AG04450 (cell line): ENCODE results near the gene ADO. TPM values are rescaled to one million over a fixed set of nuclear protein-coding genes. Genes with fewer than 3 reads are reported as not detected.

Experiments
- CTCF ChIA-PET: fragments of 300-600, 350-600 bp; formaldehyde crosslinking; extraction: SDS; loops from one replicate; lab custom pipeline; 2022; ENCODE audit warnings: antibody characterized with exemption, inconsistent platforms; lab: Charles Lee
- POLR2A ChIA-PET: fragments of 350-600 bp; formaldehyde crosslinking; extraction: SDS; loops from one replicate; lab custom pipeline; 2021; ENCODE audit warnings: antibody characterized with exemption, inconsistent platforms; lab: Yijun Ruan, JAX
- DNase-seq: peaks from one replicate; pipeline ENCODE4 v3.0.0-alpha.2; 2011; ENCODE audit warnings: low read depth, low spot score
- H3K27ac ChIP-seq: one replicate; pipeline ENCODE4 v1.5.1; 2012; ENCODE audit warnings: low read depth, low read length, control low read depth
- H3K27me3 ChIP-seq: one replicate; pipeline ENCODE4 v1.6.0; 2012; ENCODE audit warnings: low read length; ENCODE audit not compliant: control insufficient read depth, insufficient read depth
- H3K4me3 ChIP-seq: 2 replicates; pipeline ENCODE4 v1.5.1; 2011; ENCODE audit warnings: mild to moderate bottlenecking, low read depth, low read length, control low read depth
- H3K9me3 ChIP-seq: 2 replicates; pipeline ENCODE4 v1.5.1; 2012; ENCODE audit warnings: low read length; ENCODE audit not compliant: control insufficient read depth, insufficient read depth
- CTCF ChIP-seq: IDR thresholded peaks from 2 replicates; pipeline ENCODE4 v1.5.1; 2011; ENCODE audit warnings: low read depth, low read length, control low read depth, inconsistent platforms
- polyA plus RNA-seq: library from polyadenylated mRNA; depleted of rRNA; stranded (reverse); fragments of >200 nt; gene quantifications from 2 replicates; pipeline ENCODE4 v1.2.3, GENCODE V29; 2011

Gene ADO
- polyA plus RNA-seq, 1 experiment: 17.8 TPM

DNA sequence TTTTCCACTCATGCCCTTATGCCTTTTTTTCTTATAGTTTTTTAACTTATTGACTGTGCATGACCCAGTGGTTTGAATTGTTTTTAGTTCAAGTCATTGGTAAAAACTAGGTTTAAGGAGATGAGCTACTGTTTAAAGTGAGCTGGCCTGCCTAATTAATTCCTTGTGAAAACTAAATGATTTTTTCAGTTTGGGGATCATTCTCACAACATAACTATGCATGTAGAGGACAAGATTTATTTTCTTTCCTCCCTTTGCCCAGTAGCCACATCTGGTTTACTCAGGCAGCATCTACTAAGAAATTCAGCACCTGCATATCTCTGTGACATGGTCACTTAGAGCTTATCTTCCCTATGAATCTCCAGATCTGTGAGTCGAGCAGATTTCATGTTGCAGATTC, 1.7 kb downstream of the ADO start:
- H3K9me3 ChIP-seq: no peaks in the 10 kb centered on the region; the same call in 1 of the 2 replicates
- H3K27ac ChIP-seq: no peak overlapping the region
- TF ChIP-seq CTCF: no peak
- H3K27me3 ChIP-seq: no peaks in the 10 kb centered on the region
- peak overlapping the region; percentile 95 for H3K4me3 ChIP-seq
- ChIA-PET CTCF (interaction anchor here (0.8 to 2.5 kb wide), 3 partner anchors 11 to 352 kb away, joined by 3 to 10 read pairs (median 8); no protein-coding TSS in a partner anchor), POLR2A (no interaction called here)
- DNase-seq: no peak

DNA sequence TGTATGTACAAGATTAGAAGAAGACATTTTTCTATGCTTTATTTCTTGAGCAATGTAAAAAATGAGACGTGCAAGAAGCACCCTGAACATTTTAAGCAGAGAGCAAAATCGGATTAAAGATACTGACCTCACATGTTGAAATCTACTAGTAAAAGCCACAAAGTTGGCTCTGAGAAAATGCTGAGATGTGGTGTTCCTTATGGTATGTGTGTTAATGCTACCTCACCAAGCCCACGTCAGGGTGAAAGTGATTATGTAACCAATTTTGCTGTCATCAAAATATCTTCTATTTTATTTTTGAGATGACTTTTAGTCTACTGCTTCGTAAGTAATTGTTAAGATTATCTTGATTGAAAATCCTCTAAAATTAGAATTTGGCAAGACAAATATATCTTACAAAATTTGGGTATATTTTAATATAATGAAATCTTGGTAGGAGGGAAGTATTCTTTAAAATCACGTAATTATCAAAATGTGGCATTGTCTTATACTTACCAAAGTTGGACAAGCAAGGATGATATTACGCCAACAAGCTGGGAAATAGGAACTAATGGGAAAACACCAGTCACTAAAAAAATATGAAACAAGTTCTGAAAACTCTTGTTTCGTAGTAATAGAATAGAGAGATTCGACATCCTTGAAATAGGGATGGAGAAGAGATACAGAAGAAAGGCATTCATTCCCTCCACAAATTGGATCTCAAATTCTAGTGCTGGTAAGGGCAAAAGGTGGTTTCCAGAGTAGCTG, 5.8 kb downstream of the ADO start:
- no peak for TF ChIP-seq CTCF
- H3K27me3 ChIP-seq: peaks cover 20% of the 10 kb centered on the region
- POLR2A ChIA-PET: no interaction called here
- CTCF ChIA-PET: interaction anchor here (0.6 to 1.8 kb wide), 4 partner anchors 7 to 373 kb away, joined by 3 to 6 read pairs (median 4); no protein-coding TSS in a partner anchor
- no peaks in the 10 kb centered on the region; the same call in 1 of the 2 replicates for H3K9me3 ChIP-seq
- DNase-seq: no peak
- no peak overlapping the region for H3K27ac ChIP-seq
- no peak overlapping the region for H3K4me3 ChIP-seq

DNA sequence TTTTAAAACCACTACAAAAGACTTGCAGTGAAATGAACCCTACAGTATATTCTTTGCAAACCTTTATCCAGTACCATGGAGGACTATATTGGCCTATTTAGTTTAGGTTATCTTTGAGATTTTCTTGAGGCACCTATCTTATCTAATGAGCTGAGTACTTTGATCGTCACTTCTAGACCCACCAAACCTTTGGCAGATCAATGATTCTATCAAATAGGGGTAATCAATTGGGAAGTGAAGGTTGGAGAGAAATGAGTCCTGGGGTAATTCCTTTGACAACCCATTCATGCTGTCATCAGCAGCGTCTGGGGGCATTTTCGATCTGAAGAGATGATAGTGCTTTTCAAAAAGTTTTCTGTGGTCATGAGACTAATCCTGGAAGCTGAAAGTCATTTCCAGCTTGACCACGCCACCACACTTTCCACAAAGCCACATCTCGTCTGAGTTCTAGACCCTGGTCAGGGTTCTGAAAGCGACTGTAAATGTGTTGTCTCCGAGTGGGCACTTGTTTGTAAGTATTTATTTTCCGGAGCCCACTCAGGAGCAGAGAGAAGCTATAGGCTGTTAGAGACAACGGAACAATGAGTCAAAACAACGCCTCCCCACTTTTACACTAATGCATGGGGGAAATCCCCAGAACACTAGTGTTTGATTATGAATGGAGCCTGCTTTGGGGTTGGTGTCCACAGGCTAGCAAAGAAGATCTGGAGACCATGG, 6.8 kb downstream of the ADO start:
- no peak for TF ChIP-seq CTCF
- POLR2A ChIA-PET: no interaction called here
- no peak overlapping the region for H3K4me3 ChIP-seq
- DNase-seq: no peak
- CTCF ChIA-PET: interaction anchor here (0.6 to 1.9 kb wide), 4 partner anchors 74 to 374 kb away, joined by 3 to 4 read pairs (median 4); no protein-coding TSS in a partner anchor
- H3K27ac ChIP-seq: no peak overlapping the region
- H3K9me3 ChIP-seq: no peaks in the 10 kb centered on the region; the same call in 1 of the 2 replicates
- H3K27me3 ChIP-seq: peaks cover 25% of the 10 kb centered on the region

DNA sequence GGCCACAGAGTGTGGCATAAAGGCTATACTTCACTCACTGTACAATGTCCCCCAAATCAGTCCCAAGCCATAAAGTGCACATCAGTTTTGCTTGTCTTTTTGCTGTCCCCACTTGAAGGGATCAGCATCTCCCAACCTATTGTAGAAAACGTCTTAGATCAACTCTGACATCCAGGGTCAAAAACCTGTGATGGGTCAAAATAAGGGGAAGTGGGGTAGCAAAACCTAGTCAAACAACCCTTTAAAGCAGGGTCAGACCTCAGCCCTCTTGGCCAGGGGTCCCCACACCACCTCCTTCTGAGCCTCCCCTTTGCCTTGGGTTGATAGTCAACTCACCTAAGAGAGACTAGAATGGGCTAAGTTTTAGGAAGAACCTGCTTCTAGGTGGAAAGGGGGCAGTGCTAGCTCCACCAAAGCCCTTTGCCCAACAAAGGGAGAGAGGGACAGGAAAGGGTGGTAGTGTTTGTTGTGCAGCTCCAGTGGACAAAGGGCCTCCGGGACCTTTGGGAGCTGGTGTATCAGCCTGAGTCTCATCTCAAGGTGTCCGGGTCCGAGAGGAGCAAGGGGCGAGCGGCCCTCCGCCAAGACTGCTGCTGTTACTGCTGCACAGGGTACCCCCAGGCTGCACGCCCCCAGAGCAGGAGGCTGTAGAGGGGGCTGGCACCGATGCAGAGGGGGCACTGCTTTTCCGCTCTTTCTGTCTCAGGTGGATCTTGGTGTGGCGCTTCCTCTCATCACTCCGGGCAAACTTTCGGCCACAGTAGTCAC, 8.3 kb downstream of the ADO start:
- H3K9me3 ChIP-seq: no peaks in the 10 kb centered on the region; the same call in 1 of the 2 replicates
- ChIA-PET POLR2A (no interaction called here), CTCF (interaction anchor here (1.9 kb wide), 1 partner anchor 202 kb away, joined by 4 read pairs; no protein-coding TSS in a partner anchor)
- TF ChIP-seq CTCF: no peak
- no peak overlapping the region for H3K27ac ChIP-seq
- peaks cover 25% of the 10 kb centered on the region for H3K27me3 ChIP-seq
- no peak for DNase-seq
- H3K4me3 ChIP-seq: no peak overlapping the region
